H9 (cell line): ENCODE results near the gene NTPCR. TPM values are rescaled to one million over a fixed set of nuclear protein-coding genes. Genes with fewer than 3 reads are reported as not detected.

ENCODE experiments used
- DNase-seq: peaks from one replicate; pipeline ENCODE4 v3.0.0-alpha.2; 2017
- H2AFZ ChIP-seq: one replicate; pipeline ENCODE4 v1.6.1; 2013; ENCODE audit warnings: mild to moderate bottlenecking, low read length, control low read depth, moderate library complexity
- H2AK5ac ChIP-seq: 2 replicates; pipeline ENCODE4 v1.6.1; 2013; ENCODE audit warnings: low read length, control low read depth, mixed read lengths; ENCODE audit not compliant: insufficient read length
- H2BK120ac ChIP-seq: one replicate; pipeline ENCODE4 v1.6.1; 2013; ENCODE audit warnings: low read depth, mild to moderate bottlenecking, low read length, control low read depth, inconsistent platforms; ENCODE audit not compliant: poor library complexity, severe bottlenecking
- H2BK12ac ChIP-seq: 2 replicates; pipeline ENCODE4 v1.6.1; 2013; ENCODE audit warnings: low read length, control low read depth, mixed read lengths, low read depth; ENCODE audit not compliant: insufficient read length
- H2BK15ac ChIP-seq: 2 replicates; pipeline ENCODE4 v1.6.1; 2013; ENCODE audit warnings: low read depth, low read length, control low read depth
- H2BK20ac ChIP-seq: one replicate; pipeline ENCODE4 v1.6.1; 2013; ENCODE audit warnings: low read depth, mild to moderate bottlenecking, low read length, control low read depth, inconsistent platforms; ENCODE audit not compliant: poor library complexity, severe bottlenecking
- H2BK5ac ChIP-seq: 2 replicates; pipeline ENCODE4 v1.6.1; 2013; ENCODE audit warnings: low read length, control low read depth, mixed read lengths; ENCODE audit not compliant: insufficient read length
- H3K14ac ChIP-seq: 2 replicates; pipeline ENCODE4 v1.6.1; 2013; ENCODE audit warnings: low read length, control low read depth; ENCODE audit not compliant: insufficient read depth
- H3K18ac ChIP-seq: 2 replicates; pipeline ENCODE4 v1.6.1; 2013; ENCODE audit warnings: low read depth, mild to moderate bottlenecking, mixed read lengths, low read length, control low read depth; ENCODE audit not compliant: insufficient read length
- H3K23ac ChIP-seq: 2 replicates; pipeline ENCODE4 v1.6.1; 2013; ENCODE audit warnings: low read length, control low read depth, mixed read lengths, low read depth; ENCODE audit not compliant: insufficient read length
- H3K23me2 ChIP-seq: 2 replicates; pipeline ENCODE4 v1.6.1; 2013; ENCODE audit warnings: low read depth, mild to moderate bottlenecking, mixed read lengths, low read length, control low read depth; ENCODE audit not compliant: insufficient read length, poor library complexity, severe bottlenecking
- H3K27ac ChIP-seq: 2 replicates; pipeline ENCODE4 v1.5.1; 2013; ENCODE audit warnings: low read length, control low read depth, mixed read lengths, low read depth; ENCODE audit not compliant: insufficient read length
- H3K27me3 ChIP-seq: 2 replicates; pipeline ENCODE4 v1.6.1; 2013; ENCODE audit warnings: low read length, control low read depth, inconsistent platforms; ENCODE audit not compliant: insufficient read depth
- H3K4ac ChIP-seq: 2 replicates; pipeline ENCODE4 v1.6.1; 2013; ENCODE audit warnings: low read depth, mild to moderate bottlenecking, control low read depth, inconsistent platforms, low read length, moderate library complexity
- H3K4me1 ChIP-seq: 2 replicates; pipeline ENCODE4 v1.6.1; 2013; ENCODE audit warnings: low read length, control low read depth, inconsistent platforms; ENCODE audit not compliant: insufficient read depth
- H3K4me2 ChIP-seq: 2 replicates; pipeline ENCODE4 v1.6.1; 2013; ENCODE audit warnings: low read length, control low read depth, mixed read lengths; ENCODE audit not compliant: insufficient read length, insufficient read depth
- H3K56ac ChIP-seq: 2 replicates; pipeline ENCODE4 v1.6.1; 2013; ENCODE audit warnings: low read depth, mild to moderate bottlenecking, mixed read lengths, low read length, control low read depth; ENCODE audit not compliant: insufficient read length
- H3K79me1 ChIP-seq: 2 replicates; pipeline ENCODE4 v1.6.1; 2013; ENCODE audit warnings: low read depth, mild to moderate bottlenecking, moderate library complexity, low read length, control low read depth, inconsistent platforms; ENCODE audit not compliant: insufficient read depth, poor library complexity, severe bottlenecking
- H3K79me2 ChIP-seq: 2 replicates; pipeline ENCODE4 v1.6.1; 2013; ENCODE audit warnings: low read length, control low read depth, inconsistent platforms; ENCODE audit not compliant: insufficient read depth
- H3K9ac ChIP-seq: 2 replicates; pipeline ENCODE4 v1.6.1; 2013; ENCODE audit warnings: low read length, control low read depth, mixed read lengths; ENCODE audit not compliant: insufficient read length; ENCODE audit errors: extremely low read depth
- H3K9me3 ChIP-seq: one replicate; pipeline ENCODE4 v1.6.1; 2013; ENCODE audit warnings: low read depth, low read length, inconsistent platforms; ENCODE audit not compliant: control insufficient read depth
- H3T11ph ChIP-seq: one replicate; pipeline ENCODE4 v1.6.1; 2013; ENCODE audit warnings: mild to moderate bottlenecking, low read length, control low read depth, inconsistent platforms
- H4K20me1 ChIP-seq: one replicate; pipeline ENCODE4 v1.6.1; 2013; ENCODE audit not compliant: control insufficient read depth, insufficient read length, insufficient read depth
- H4K5ac ChIP-seq: 2 replicates; pipeline ENCODE4 v1.6.1; 2013; ENCODE audit warnings: low read depth, mild to moderate bottlenecking, mixed read lengths, low read length, control low read depth; ENCODE audit not compliant: insufficient read length
- H4K8ac ChIP-seq: replicated peaks from 2 replicates; pipeline ENCODE4 v1.6.1; 2013; ENCODE audit warnings: low read length, control low read depth, mixed read lengths, low read depth; ENCODE audit not compliant: insufficient read length
- H4K91ac ChIP-seq: 2 replicates; pipeline ENCODE4 v1.6.1; 2013; ENCODE audit warnings: low read depth, mild to moderate bottlenecking, moderate library complexity, mixed read lengths, low read length, control low read depth; ENCODE audit not compliant: insufficient read length
- H3K27ac Mint-ChIP-seq, 3 experiments: 2 replicates in 2 of 3; 3 replicates in 1 of 3; pipeline ENCODE4 v1.8.0; 2020 to 2021; ENCODE audit warnings: mixed read lengths in 3 of 3, mild to moderate bottlenecking in 1 of 3, moderate library complexity in 1 of 3
- H3K27me3 Mint-ChIP-seq: 2 replicates; pipeline ENCODE4 v1.8.0; 2021; ENCODE audit warnings: low read depth, mild to moderate bottlenecking, moderate library complexity, mixed read lengths
- H3K36me3 Mint-ChIP-seq, 3 experiments: 2 replicates in 2 of 3; 3 replicates in 1 of 3; pipeline ENCODE4 v1.8.0; 2020 to 2021; ENCODE audit warnings: low read depth in 3 of 3, mixed read lengths in 3 of 3; ENCODE audit not compliant: insufficient read depth in 1 of 3
- H3K4me1 Mint-ChIP-seq, 2 experiments: 2 replicates each; pipeline ENCODE4 v1.8.0; 2020; ENCODE audit warnings: mixed read lengths in 2 of 2
- H3K4me3 Mint-ChIP-seq, 2 experiments: 2 replicates in 1 of 2; 3 replicates in 1 of 2; pipeline ENCODE4 v1.8.0; 2020 to 2021; ENCODE audit warnings: mild to moderate bottlenecking in 2 of 2, mixed read lengths in 2 of 2, moderate library complexity in 1 of 2
- H3K9me3 Mint-ChIP-seq, 2 experiments: 2 replicates in 1 of 2; 3 replicates in 1 of 2; pipeline ENCODE4 v1.8.0; 2020; ENCODE audit warnings: mild to moderate bottlenecking in 2 of 2, mixed read lengths in 2 of 2, moderate library complexity in 1 of 2
- CTCF ChIP-seq: fragments of 200-600 bp; sonication (generic); conservative IDR thresholded peaks from 3 replicates; pipeline ENCODE4 v1.8.0; 2021; ENCODE audit warnings: antibody characterized with exemption, mild to moderate bottlenecking
- WGBS: extraction: QIAGEN DNeasy Blood & Tissue Kit; methylation state at CpG from one replicate; pipeline ENCODE4 v1.1.7; 2013; ENCODE audit warnings: missing lambda C conversion rate, low lambda C conversion rate, mixed read lengths; ENCODE audit not compliant: insufficient read length; ENCODE audit errors: extremely low coverage; 5-methylcytosine and 5-hydroxymethylcytosine counted together
- total RNA-seq: library from RNA; stranded (reverse); gene quantifications from 2 replicates; pipeline ENCODE4 v1.2.1, GENCODE V29; 2021

NTPCR gene
- total RNA-seq, 1 experiment from 2014 or later = 87.4 TPM

DNA sequence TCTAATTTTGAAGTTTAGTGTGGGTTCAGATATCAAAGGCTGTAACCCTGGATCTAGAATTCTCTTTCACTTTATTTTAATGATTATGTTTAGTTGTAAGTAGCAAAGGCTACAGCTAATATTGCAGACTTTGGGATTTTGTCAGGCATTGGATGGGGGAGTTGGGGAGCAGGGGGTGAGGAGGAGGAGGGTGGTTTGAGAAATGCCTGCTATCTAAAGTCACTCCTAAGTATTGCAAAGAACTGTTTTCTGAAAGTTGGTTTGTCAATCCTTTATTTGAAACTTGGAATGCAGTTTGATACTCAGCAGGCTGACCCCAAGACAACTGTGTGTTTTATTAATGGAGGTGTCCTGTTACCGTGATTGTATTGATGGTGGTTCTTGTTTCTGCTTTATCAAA lies 1.2 kb downstream of the NTPCR start:
- Mint-ChIP-seq H3K27me3 (peaks cover 6% of the 10 kb centered on the region; the same call in 1 of the 2 replicates), H3K27ac (no peak overlapping the region; a peak in 1 of 7 replicates), H3K4me1 (peaks cover 38 to 41% of the 10 kb centered on the region in 2 experiments), H3K4me3 (peak overlapping the region; percentile 83 to 98), H3K36me3 (peaks cover 4 to 11% (median 8%) of the 10 kb centered on the region in 3 experiments; a peak in 5 of 7 replicates), H3K9me3 (no peaks in the 10 kb centered on the region; a peak in 1 of 5 replicates)
- Histone ChIP-seq H3K79me2 (peaks cover 11% of the 10 kb centered on the region; the same call in 1 of the 2 replicates), H3K4ac (no peak overlapping the region), H4K8ac (no peak overlapping the region), H3K9me3 (no peaks in the 10 kb centered on the region), H3K27ac (no peak overlapping the region), H3T11ph (no peak overlapping the region), H3K79me1 (peaks cover 8% of the 10 kb centered on the region), H2AK5ac (no peak overlapping the region), H3K4me2 (peak overlapping the region; percentile 68), H3K23ac (no peak overlapping the region), H3K4me1 (peaks cover 4% of the 10 kb centered on the region; the same call in 1 of the 2 replicates), H3K56ac (no peak overlapping the region), H2BK12ac (no peak overlapping the region), H4K5ac (no peak overlapping the region), H3K18ac (no peak overlapping the region), H2BK15ac (no peak overlapping the region), H4K20me1 (no peaks in the 10 kb centered on the region), H2BK20ac (no peak overlapping the region), H3K9ac (peak overlapping the region; percentile 1), H3K14ac (no peak overlapping the region), H3K27me3 (no peaks in the 10 kb centered on the region), H3K23me2 (peaks cover 3% of the 10 kb centered on the region), H2BK120ac (no peak overlapping the region), H4K91ac (no peak overlapping the region), H2BK5ac (no peak overlapping the region), H2AFZ (no peak overlapping the region)
- TF ChIP-seq CTCF = no peak
- no peak for DNase-seq
- no CpG with 5 or more reads among the region's 1 CpG for WGBS
